WTC11 (cell line): ENCODE data around the gene CCDC3. TPM values are rescaled to one million over a fixed set of nuclear protein-coding genes. Genes with fewer than 3 reads are reported as not detected.
A peak's percentile ranks its signal among the peaks of the same experiment; 100 is the strongest.

ENCODE experiments used
- ATAC-seq: fragments of 200-7000 bp; cut with Tn5 transposase; 2 replicates; pipeline ENCODE4 v1.10.0; 2021; ENCODE audit warnings: mild to moderate bottlenecking, moderate library complexity
- CTCF ChIA-PET: fragments of 300-600 bp; sonication (Branson Sonifier 250); formaldehyde crosslinking; loops from one replicate; lab custom pipeline; 2021; ENCODE audit warnings: antibody characterized with exemption; lab: Charles Lee
- POLR2A ChIA-PET: fragments of 350-600 bp; sonication (Branson Sonifier 250); formaldehyde crosslinking; loops from one replicate; lab custom pipeline; 2021; ENCODE audit warnings: antibody characterized with exemption; lab: Charles Lee
- DNase-seq: peaks from one replicate; pipeline ENCODE4 v3.0.0; 2021; ENCODE audit warnings: low spot score
- H3K27ac Mint-ChIP-seq: 2 replicates; pipeline ENCODE4 v1.8.0; 2021; ENCODE audit warnings: mixed read lengths
- H3K27me3 Mint-ChIP-seq: 2 replicates; pipeline ENCODE4 v1.8.0; 2021; ENCODE audit warnings: low read depth, mild to moderate bottlenecking, moderate library complexity, mixed read lengths
- H3K36me3 Mint-ChIP-seq: 2 replicates; pipeline ENCODE4 v1.8.0; 2021; ENCODE audit warnings: mixed read lengths
- H3K4me1 Mint-ChIP-seq: 2 replicates; pipeline ENCODE4 v1.8.0; 2022; ENCODE audit warnings: mixed read lengths
- H3K4me3 Mint-ChIP-seq: 2 replicates; pipeline ENCODE4 v1.8.0; 2021; ENCODE audit warnings: mild to moderate bottlenecking, moderate library complexity, mixed read lengths
- H3K9me3 Mint-ChIP-seq: 2 replicates; pipeline ENCODE4 v1.8.0; 2021; ENCODE audit warnings: mixed read lengths
- AFF4 ChIP-seq: sonication (generic); formaldehyde crosslinking; IDR thresholded peaks from 2 replicates; pipeline ENCODE4 v1.8.1; 2023; ENCODE audit warnings: mild to moderate bottlenecking, missing genetic modification reagents, borderline replicate concordance
- AR ChIP-seq: fragments of 250-450 bp; sonication (Bioruptor Pico); IDR thresholded peaks from 2 replicates; pipeline ENCODE4 v1.9.0; 2021; ENCODE audit warnings: mild to moderate bottlenecking
- ATF2 ChIP-seq: sonication (generic); formaldehyde crosslinking; IDR thresholded peaks from 2 replicates; pipeline ENCODE4 v1.8.1; 2022; ENCODE audit warnings: low read depth, missing genetic modification reagents, borderline replicate concordance
- CREB1 ChIP-seq: sonication (generic); formaldehyde crosslinking; IDR thresholded peaks from 2 replicates; pipeline ENCODE4 v1.8.0; 2023; ENCODE audit warnings: mild to moderate bottlenecking, missing genetic modification reagents
- CREM ChIP-seq: sonication (generic); formaldehyde crosslinking; IDR thresholded peaks from 2 replicates; pipeline ENCODE4 v1.8.1; 2022; ENCODE audit warnings: mild to moderate bottlenecking, missing genetic modification reagents, moderate library complexity
- E2F4 ChIP-seq: sonication (generic); formaldehyde crosslinking; IDR thresholded peaks from 2 replicates; pipeline ENCODE4 v1.8.1; 2022; ENCODE audit warnings: low read depth, mild to moderate bottlenecking, moderate library complexity, missing genetic modification reagents, borderline replicate concordance
- JUN ChIP-seq: sonication (generic); formaldehyde crosslinking; IDR thresholded peaks from 2 replicates; pipeline ENCODE4 v1.8.0; 2023; ENCODE audit warnings: mild to moderate bottlenecking, missing genetic modification reagents
- NR1H2 ChIP-seq: sonication (generic); formaldehyde crosslinking; IDR thresholded peaks from 2 replicates; pipeline ENCODE4 v1.9.0; 2021; ENCODE audit warnings: mild to moderate bottlenecking, moderate library complexity, missing genetic modification reagents
- NR2C2 ChIP-seq: sonication (generic); formaldehyde crosslinking; IDR thresholded peaks from 2 replicates; pipeline ENCODE4 v1.8.0; 2022; ENCODE audit warnings: mild to moderate bottlenecking, missing genetic modification reagents
- PRRX2 ChIP-seq: fragments of 250-450 bp; sonication (Bioruptor Pico); IDR thresholded peaks from 2 replicates; pipeline ENCODE4 v1.8.0; 2021; ENCODE audit warnings: mild to moderate bottlenecking
- RORB ChIP-seq: fragments of 250-450 bp; sonication (Bioruptor Pico); IDR thresholded peaks from 2 replicates; pipeline ENCODE4 v1.9.0; 2021; ENCODE audit warnings: mild to moderate bottlenecking
- SMAD4 ChIP-seq: sonication (generic); formaldehyde crosslinking; IDR thresholded peaks from 2 replicates; pipeline ENCODE4 v1.8.0; 2022; ENCODE audit warnings: mild to moderate bottlenecking, missing genetic modification reagents
- TP53 ChIP-seq: sonication (generic); formaldehyde crosslinking; IDR thresholded peaks from 2 replicates; pipeline ENCODE4 v1.8.1; 2023; ENCODE audit warnings: mild to moderate bottlenecking, missing genetic modification reagents
- ZMAT4 ChIP-seq: fragments of 250-450 bp; sonication (Bioruptor Pico); IDR thresholded peaks from 2 replicates; pipeline ENCODE4 v1.9.0; 2021; ENCODE audit warnings: mild to moderate bottlenecking
- ZNF138 ChIP-seq: sonication (generic); formaldehyde crosslinking; conservative IDR thresholded peaks from 2 replicates; pipeline ENCODE4 v1.8.1; 2022; ENCODE audit warnings: mild to moderate bottlenecking, moderate library complexity, missing genetic modification reagents
- ZSCAN18 ChIP-seq: fragments of 250-450 bp; sonication (Bioruptor Pico); IDR thresholded peaks from 2 replicates; pipeline ENCODE4 v2.1.2; 2022; ENCODE audit warnings: mild to moderate bottlenecking, moderate library complexity
- total RNA-seq: library from RNA; stranded (reverse); gene quantifications from 3 replicates; pipeline ENCODE4 v1.2.3, GENCODE V29; 2021

Gene CCDC3
- total RNA-seq, 1 experiment from 2014 or later = 3.5 TPM

GRCh38 chr10:13046851-13047528 lies 45.5 kb upstream of the CCDC3 start:
- H3K4me1 Mint-ChIP-seq = peaks cover 30% of the 10 kb centered on the region
- CTCF ChIA-PET = interaction anchor here (1.1 to 1.8 kb wide), 3 partner anchors 8 to 53 kb away, joined by 3 to 6 read pairs (median 5); partner anchors contain the start of gene OPTN
- H3K27ac Mint-ChIP-seq = no peak overlapping the region
- no peaks in the 10 kb centered on the region; the same call in 1 of the 2 replicates for H3K27me3 Mint-ChIP-seq
- H3K4me3 Mint-ChIP-seq = no peak overlapping the region
- peak; percentile 53 for ATAC-seq
- TF ChIP-seq AR (CRISPR knock-in tag) = no peak
- TF ChIP-seq CREM (CRISPR knock-in tag) = no peak
- DNase-seq = no peak
- POLR2A ChIA-PET = no interaction called here
- H3K9me3 Mint-ChIP-seq = peaks cover 15% of the 10 kb centered on the region
- peaks cover 7% of the 10 kb centered on the region for H3K36me3 Mint-ChIP-seq

GRCh38 chr10:13043520-13043919 lies 42.0 kb upstream of the CCDC3 start:
- Mint-ChIP-seq H3K27ac (no peak overlapping the region), H3K36me3 (peaks cover 7% of the 10 kb centered on the region), H3K4me1 (peaks cover 16% of the 10 kb centered on the region), H3K27me3 (no peaks in the 10 kb centered on the region; the same call in 1 of the 2 replicates), H3K9me3 (peaks cover 15% of the 10 kb centered on the region), H3K4me3 (no peak overlapping the region)
- ATAC-seq (no peak), DNase-seq (no peak)
- POLR2A ChIA-PET = no interaction called here
- TF ChIP-seq AFF4 (CRISPR knock-in tag) (no peak), ZMAT4 (no peak), CREB1 (CRISPR knock-in tag) (no peak), PRRX2 (CRISPR knock-in tag) (no peak), ZNF138 (no peak), E2F4 (CRISPR knock-in tag) (no peak), TP53 (CRISPR knock-in tag) (no peak), ATF2 (CRISPR knock-in tag) (no peak), JUN (no peak), ZSCAN18 (CRISPR knock-in tag) (no peak), RORB (CRISPR knock-in tag) (no peak), NR1H2 (no peak), NR2C2 (CRISPR knock-in tag) (no peak), SMAD4 (no peak)
- CTCF ChIA-PET = no interaction called here
